IMR-90 (cell line): ENCODE data around the gene SGCA. TPM values are rescaled to one million over a fixed set of nuclear protein-coding genes. Genes with fewer than 3 reads are reported as not detected.
A peak's percentile ranks its signal among the peaks of the same experiment; 100 is the strongest.

Source experiments
- ATAC-seq: fragments of 200-7000 bp; cut with Tn5 transposase; 2 replicates; pipeline ENCODE4 v1.9.1; 2020; ENCODE audit warnings: low read depth, mild to moderate bottlenecking, moderate library complexity
- BruUV-seq: library from RNA; stranded (reverse); fragments of 400-500 nt; replicated peaks from 2 replicates; lab custom pipeline; 2021; lab: Mats Ljungman, UMichigan
- CTCF ChIA-PET: fragments of 300-600 bp; formaldehyde crosslinking; extraction: SDS; loops from one replicate; lab custom pipeline; 2021; ENCODE audit warnings: antibody characterized with exemption; lab: Yijun Ruan, JAX
- POLR2A ChIA-PET: fragments of 300-600 bp; sonication (Branson Sonifier 250); formaldehyde crosslinking; loops from one replicate; lab custom pipeline; 2022; ENCODE audit warnings: antibody characterized with exemption; ENCODE audit not compliant: unreplicated experiment; lab: Charles Lee
- DNase-seq: peaks from one replicate; pipeline ENCODE4 v3.0.0; 2013
- H2AFZ ChIP-seq: replicated peaks from 2 replicates; pipeline ENCODE3; 2013; ENCODE audit warnings: low read length, mild to moderate bottlenecking; ENCODE audit not compliant: poor library complexity
- H2AK5ac ChIP-seq: 2 replicates; pipeline ENCODE4 v1.6.1; 2013; ENCODE audit warnings: low read depth, low read length, inconsistent platforms
- H2AK9ac ChIP-seq: replicated peaks from 2 replicates; pipeline ENCODE3; 2013; ENCODE audit warnings: mild to moderate bottlenecking, low read depth, low read length, moderate library complexity; ENCODE audit not compliant: poor library complexity
- H2BK120ac ChIP-seq: 2 replicates; pipeline ENCODE4 v1.6.1; 2013; ENCODE audit warnings: low read depth, low read length, inconsistent platforms
- H2BK15ac ChIP-seq: 3 replicates; pipeline ENCODE4 v1.6.1; 2013; ENCODE audit warnings: low read depth, low read length, inconsistent platforms
- H2BK20ac ChIP-seq: 2 replicates; pipeline ENCODE4 v1.6.1; 2013; ENCODE audit warnings: low read depth, mild to moderate bottlenecking, inconsistent platforms, low read length, moderate library complexity
- H2BK5ac ChIP-seq: 2 replicates; pipeline ENCODE4 v1.6.1; 2013; ENCODE audit warnings: mild to moderate bottlenecking, low read depth, low read length, inconsistent platforms; ENCODE audit not compliant: poor library complexity, severe bottlenecking
- H3K14ac ChIP-seq: replicated peaks from 2 replicates; pipeline ENCODE4 v1.6.1; 2013; ENCODE audit warnings: low read depth, low read length, inconsistent platforms
- H3K18ac ChIP-seq: 2 replicates; pipeline ENCODE4 v1.6.1; 2013; ENCODE audit warnings: low read depth, low read length, control low read depth
- H3K23ac ChIP-seq: 2 replicates; pipeline ENCODE4 v1.6.1; 2013; ENCODE audit warnings: low read depth, low read length, inconsistent platforms
- H3K27ac ChIP-seq: 2 replicates; pipeline ENCODE4 v1.5.1; 2013; ENCODE audit warnings: mild to moderate bottlenecking, control low read depth, low read length; ENCODE audit not compliant: insufficient read depth
- H3K27me3 ChIP-seq: 2 replicates; pipeline ENCODE4 v1.6.1; 2013; ENCODE audit warnings: low read length; ENCODE audit not compliant: control insufficient read depth, insufficient read depth
- H3K36me3 ChIP-seq: 2 replicates; pipeline ENCODE4 v1.6.1; 2013; ENCODE audit warnings: low read length, mixed read lengths; ENCODE audit not compliant: control insufficient read depth, insufficient read depth
- H3K4ac ChIP-seq: 2 replicates; pipeline ENCODE4 v1.6.1; 2013; ENCODE audit warnings: low read depth, low read length, inconsistent platforms
- H3K4me1 ChIP-seq: 2 replicates; pipeline ENCODE4 v1.6.1; 2013; ENCODE audit warnings: low read length, mixed read lengths; ENCODE audit not compliant: control insufficient read depth, insufficient read depth
- H3K4me2 ChIP-seq: 2 replicates; pipeline ENCODE4 v1.6.1; 2013; ENCODE audit warnings: low read depth, mild to moderate bottlenecking, control low read depth, low read length, moderate library complexity
- H3K4me3 ChIP-seq: 2 replicates; pipeline ENCODE4 v1.5.1; 2013; ENCODE audit warnings: low read depth, mild to moderate bottlenecking, control low read depth, low read length, moderate library complexity; ENCODE audit not compliant: insufficient read depth
- H3K56ac ChIP-seq: 2 replicates; pipeline ENCODE4 v1.6.1; 2013; ENCODE audit warnings: low read length, inconsistent platforms; ENCODE audit not compliant: insufficient read depth; ENCODE audit errors: extremely low read depth
- H3K79me1 ChIP-seq, 2 experiments: 2 replicates each; pipeline ENCODE4 v1.6.1; 2013; ENCODE audit warnings: low read length in 2 of 2, inconsistent platforms in 1 of 2, low read depth in 1 of 2
- H3K9ac ChIP-seq: 2 replicates; pipeline ENCODE4 v1.6.1; 2013; ENCODE audit warnings: low read depth, low read length, control low read depth
- H3K9me1 ChIP-seq: 2 replicates; pipeline ENCODE4 v1.6.1; 2013; ENCODE audit warnings: low read length, inconsistent platforms; ENCODE audit not compliant: insufficient read depth
- H3K9me3 ChIP-seq: 2 replicates; pipeline ENCODE4 v1.6.1; 2013; ENCODE audit warnings: low read length; ENCODE audit not compliant: control insufficient read depth, insufficient read depth
- H4K20me1 ChIP-seq: 2 replicates; pipeline ENCODE4 v1.6.1; 2013; ENCODE audit warnings: low read length, inconsistent platforms; ENCODE audit not compliant: insufficient read depth
- H4K5ac ChIP-seq: 2 replicates; pipeline ENCODE4 v1.6.1; 2013; ENCODE audit warnings: mild to moderate bottlenecking, low read depth, low read length, control low read depth
- H4K8ac ChIP-seq, 2 experiments: 2 replicates each; pipeline ENCODE4 v1.6.1; 2013; ENCODE audit warnings: low read depth in 2 of 2, low read length in 2 of 2, control low read depth in 1 of 2, inconsistent platforms in 1 of 2
- H4K91ac ChIP-seq: 2 replicates; pipeline ENCODE4 v1.6.1; 2013; ENCODE audit warnings: low read depth, low read length, inconsistent platforms; ENCODE audit not compliant: insufficient read depth
- POLR2A ChIP-seq: IDR thresholded peaks from 2 replicates; pipeline ENCODE4 v1.6.1; 2012; ENCODE audit warnings: mild to moderate bottlenecking, low read depth, low read length
- RAD21 ChIP-seq: IDR thresholded peaks from 2 replicates; pipeline ENCODE4 v1.6.1; 2012; ENCODE audit warnings: low read length, improper control_type of control experiment
- SMC3 ChIP-seq: fragments of 150-350 bp; IDR thresholded peaks from 2 replicates; pipeline ENCODE4 v1.6.1; 2016; ENCODE audit warnings: low read depth, mild to moderate bottlenecking, antibody characterized with exemption, low read length, moderate library complexity
- WGBS, 2 experiments: methylation state at CpG; one replicate each; pipeline versions ENCODE4 v1.1.5 to v1.1.7; 2013; ENCODE audit warnings: missing lambda C conversion rate in 2 of 2; ENCODE audit not compliant: insufficient read length in 1 of 2; ENCODE audit errors: extremely low coverage in 2 of 2; 5-methylcytosine and 5-hydroxymethylcytosine counted together
- dilution Hi-C: fragments of 300-500 bp; cut with HindIII; formaldehyde crosslinking; loops from one replicate; pipeline ENCODE4 v1.14.3; 2018; ENCODE audit warnings: low sequenced_read_pairs; ENCODE audit not compliant: unreplicated experiment
- in situ Hi-C: fragments of 300-500 bp; cut with MboI; formaldehyde crosslinking; loops from 3 replicates; pipeline ENCODE4 v1.14.3; 2019; ENCODE audit warnings: low sequenced_read_pairs, inconsistent platforms, mixed read lengths
- intact Hi-C: fragments of 100-400 bp; cut with micrococcal nuclease; formaldehyde crosslinking; loops from 2 replicates; pipeline ENCODE4 v1.10.0; 2022
- polyA plus RNA-seq, 3 experiments: library from polyadenylated mRNA; depleted of rRNA; stranded (reverse); fragments of >200 nt; gene quantifications; 2 replicates each; pipeline ENCODE4 v1.2.3, GENCODE V29; 2012; ENCODE audit warnings: low replicate concordance in 1 of 3
- total RNA-seq: library from RNA; depleted of rRNA; stranded (reverse); fragments of >200 nt; gene quantifications from 2 replicates; pipeline ENCODE4 v1.2.3, GENCODE V29; 2012
- TF ChIP-seq, protein P1 (sequence below): fragments of 150-350 bp; IDR thresholded peaks from 2 replicates; pipeline ENCODE4 v1.6.1; 2017; ENCODE audit warnings: mild to moderate bottlenecking, antibody characterized with exemption, low read length, low read depth

Gene SGCA
- total and polyA plus RNA-seq, 2 of the 4 experiments (the other 2 are of a cell fraction): 0.19 TPM; not detected in 1

DNA sequence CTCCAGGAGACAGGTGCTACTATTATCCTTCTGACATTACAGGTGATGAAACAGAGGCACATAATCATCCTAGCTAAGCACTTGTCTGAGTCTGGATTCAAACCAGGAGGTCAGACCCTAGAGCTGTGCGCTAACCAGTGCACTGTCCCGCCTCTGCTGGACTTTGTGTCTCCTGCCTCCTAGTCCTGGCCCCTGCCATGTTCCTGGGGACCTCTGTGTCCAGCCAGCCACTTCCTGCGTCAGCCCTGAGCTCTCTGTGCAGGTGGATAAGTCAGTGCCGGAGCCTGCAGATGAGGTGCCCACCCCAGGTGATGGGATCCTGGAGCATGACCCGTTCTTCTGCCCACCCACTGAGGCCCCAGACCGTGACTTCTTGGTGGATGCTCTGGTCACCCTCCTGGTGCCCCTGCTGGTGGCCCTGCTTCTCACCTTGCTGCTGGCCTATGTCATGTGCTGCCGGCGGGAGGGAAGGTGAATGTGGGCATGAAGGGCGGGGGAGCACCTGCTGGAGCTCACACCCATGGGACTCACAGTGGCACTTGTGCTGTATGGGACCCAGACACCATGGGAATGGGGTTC is 4.2 kb downstream of the SGCA start (continued):
- TF ChIP-seq, protein P1, sequence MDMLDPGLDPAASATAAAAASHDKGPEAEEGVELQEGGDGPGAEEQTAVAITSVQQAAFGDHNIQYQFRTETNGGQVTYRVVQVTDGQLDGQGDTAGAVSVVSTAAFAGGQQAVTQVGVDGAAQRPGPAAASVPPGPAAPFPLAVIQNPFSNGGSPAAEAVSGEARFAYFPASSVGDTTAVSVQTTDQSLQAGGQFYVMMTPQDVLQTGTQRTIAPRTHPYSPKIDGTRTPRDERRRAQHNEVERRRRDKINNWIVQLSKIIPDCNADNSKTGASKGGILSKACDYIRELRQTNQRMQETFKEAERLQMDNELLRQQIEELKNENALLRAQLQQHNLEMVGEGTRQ: no peak
- TF ChIP-seq RAD21: no peak

DNA sequence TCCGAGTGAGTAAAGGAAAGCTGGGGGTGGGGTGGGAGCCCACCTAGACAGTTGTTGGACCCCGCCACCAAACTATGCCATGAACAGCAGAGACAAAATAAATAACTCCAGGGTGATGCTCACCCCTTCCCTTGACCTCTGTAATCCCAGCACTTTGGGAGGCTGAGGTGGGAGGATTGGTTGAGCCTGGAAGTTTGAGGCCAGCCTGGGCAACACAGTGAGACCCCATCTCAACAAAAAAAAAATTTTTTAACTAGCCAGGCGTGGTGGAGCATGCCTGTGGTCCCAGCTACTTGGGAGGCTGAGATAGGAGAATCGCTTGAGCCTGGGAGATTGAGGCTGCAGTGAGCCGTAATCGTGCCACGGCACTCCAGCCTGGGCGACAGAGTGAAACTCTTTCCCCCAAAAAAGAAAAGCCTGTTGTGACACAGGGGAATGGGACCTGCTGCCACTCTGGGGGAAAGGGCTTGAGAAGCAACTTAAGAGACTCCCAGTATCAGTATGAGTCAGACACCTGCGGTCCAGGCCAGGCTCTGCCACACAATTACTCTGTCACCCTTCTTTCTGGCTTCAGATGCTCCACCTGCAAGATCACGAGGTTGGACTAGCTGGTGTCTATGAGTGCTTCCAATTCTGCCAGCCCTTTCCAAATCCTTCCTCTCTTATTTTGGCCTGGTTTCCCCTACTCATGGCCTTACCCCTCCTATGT is 5.0 kb downstream of the SGCA start:
- peak overlapping the region; percentile 64 for H2AFZ ChIP-seq
- H4K8ac ChIP-seq: no peak overlapping the region
- no peaks in the 10 kb centered on the region for H3K27me3 ChIP-seq
- TF ChIP-seq POLR2A (peak; percentile 26; the same call in 1 of the 2 replicates), SMC3 (no peak)
- no TSS peak for BruUV-seq
- H3K4me2 ChIP-seq: no peak overlapping the region
- WGBS, 2 experiments: 80% methylated on average over 1 of the region's 10 CpGs; no CpG with 5 or more reads in 1 of the 2 experiments
- dilution Hi-C loops (no loop called here), intact Hi-C loops (no loop called here), in situ Hi-C loops (loop anchor here (10.0 kb wide), 1 partner anchor 114 kb away; no protein-coding TSS in a partner anchor)
- CTCF ChIA-PET: interaction anchor here (3.0 kb wide), 1 partner anchor 124 kb away, joined by 54 read pairs; no protein-coding TSS in a partner anchor
- H2BK5ac ChIP-seq: no peak overlapping the region
- peaks cover 3 to 19% of the 10 kb centered on the region in 2 experiments; a peak in 2 of 4 replicates for H3K79me1 ChIP-seq
- H3K23ac ChIP-seq: 0 out of 2 replicates have a peak overlapping the region, but pooled peaks have one; percentile 15
- no peak overlapping the region for H3K56ac ChIP-seq
- H3K27ac ChIP-seq: no peak overlapping the region
- no peak overlapping the region for H4K5ac ChIP-seq
- peak overlapping the region; percentile 80; the same call in 1 of the 2 replicates for H2BK120ac ChIP-seq
- no peak overlapping the region for H3K9ac ChIP-seq
- no peak overlapping the region for H3K4me3 ChIP-seq
- no peaks in the 10 kb centered on the region for H3K9me3 ChIP-seq
- no peak overlapping the region for H4K91ac ChIP-seq
- ATAC-seq: no peak
- peaks cover 9% of the 10 kb centered on the region; the same call in 1 of the 2 replicates for H3K9me1 ChIP-seq
- peaks cover 10% of the 10 kb centered on the region for H3K4me1 ChIP-seq
- no peaks in the 10 kb centered on the region for H4K20me1 ChIP-seq
- H2BK15ac ChIP-seq: peak overlapping the region; percentile 36; the same call in 1 of the 3 replicates
- H2AK5ac ChIP-seq: peak overlapping the region; percentile 87
- no peak overlapping the region for H2BK20ac ChIP-seq
- DNase-seq: no peak
- H3K4ac ChIP-seq: peak overlapping the region; percentile 73
- peak overlapping the region; percentile 60 for H2AK9ac ChIP-seq
- peaks cover 2% of the 10 kb centered on the region; the same call in 1 of the 2 replicates for H3K36me3 ChIP-seq
- POLR2A ChIA-PET: no interaction called here
- H3K14ac ChIP-seq: no peak overlapping the region
- no peak overlapping the region for H3K18ac ChIP-seq
